Suprapubic skin (tissue), 3 donors: Measurements from ENCODE around the gene PAX6.

Experiments
- CTCF ChIP-seq, 2 donors: fragments of 200-600 bp in 1 of 2; fragments of 450-650 bp in 1 of 2; sonication (generic) in 1 of 2; IDR thresholded peaks; one replicate each; pipeline ENCODE4 v1.5.1; 2016 to 2019; ENCODE audit warnings: antibody characterized with exemption in 2 of 2, mild to moderate bottlenecking in 1 of 2, moderate library complexity in 1 of 2
- POLR2AphosphoS5 ChIP-seq, 3 donors: sonication (generic); formaldehyde crosslinking; IDR thresholded peaks; one replicate each; pipeline ENCODE4 v1.6.1; 2017; ENCODE audit warnings: antibody characterized with exemption in 3 of 3

- TF ChIP-seq POLR2AphosphoS5 (IDR thresholded peaks at IDR 0.05), result no peak
- no peak for TF ChIP-seq CTCF (IDR thresholded peaks at IDR 0.05)
These were observed 39.2 kb upstream of the PAX6 start for GRCh38 chr11:31850365-31850764.
